Measurements from ENCODE around the gene ARMS2. TPM values are rescaled to one million over a fixed set of nuclear protein-coding genes. Genes with fewer than 3 reads are reported as not detected.

The ARMS2 gene
- total RNA-seq, 1 experiment from 2014 or later = not detected

DNA sequence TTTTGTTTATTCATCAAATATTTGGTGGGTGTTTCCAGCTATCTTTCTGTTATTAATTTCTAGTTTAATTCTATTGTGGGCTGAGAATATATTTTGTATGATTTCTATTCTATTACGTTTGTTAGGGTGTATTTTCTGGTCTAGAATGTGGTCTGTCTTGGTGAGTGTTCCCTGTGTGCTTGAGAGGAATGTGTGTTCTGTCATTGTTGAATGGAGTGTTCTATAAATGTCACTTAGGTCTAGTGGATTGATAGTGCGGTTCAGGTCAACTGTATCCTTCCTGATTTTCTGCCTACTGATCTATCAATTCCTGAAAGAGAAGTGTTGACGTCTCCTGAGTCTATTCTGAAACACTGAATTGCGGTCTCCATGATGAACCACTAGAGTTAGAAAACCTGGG is 15.4 kb downstream of the ARMS2 start:
- DNase-seq (ENCODE audit: low spot score) = no peak

DNA sequence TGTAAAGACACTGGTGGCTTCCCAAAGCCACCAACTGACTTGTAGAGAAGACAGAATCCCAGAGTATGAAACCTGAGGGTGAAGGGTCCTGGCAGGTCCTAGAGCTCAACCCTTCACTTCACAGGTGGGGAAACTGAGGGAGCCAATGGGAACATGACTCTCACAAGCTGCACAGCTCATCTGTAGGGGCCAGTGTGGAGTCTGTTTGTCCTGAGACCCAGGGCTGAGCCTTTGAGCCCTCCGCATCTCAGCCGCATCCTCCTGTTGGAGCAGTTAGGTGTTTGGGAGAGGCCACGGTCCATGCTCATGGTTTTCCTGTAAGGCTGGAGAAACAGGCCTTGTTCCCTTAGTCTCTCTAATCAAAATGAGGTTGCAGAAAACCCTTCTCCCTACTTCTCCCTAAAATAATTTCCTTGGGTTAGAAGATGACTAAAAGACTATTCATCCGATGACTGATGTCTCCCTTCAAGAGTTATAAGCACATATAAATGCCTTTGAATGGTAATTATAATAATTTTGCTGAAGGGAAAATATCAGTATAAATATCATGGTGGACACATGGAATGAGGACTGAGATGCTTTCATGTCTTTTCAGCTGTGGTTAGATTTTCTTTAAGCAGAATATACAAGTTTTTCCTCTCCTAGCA is 17.2 kb downstream of the ARMS2 start:
- no peak for DNase-seq (ENCODE audit: low spot score)

DNA sequence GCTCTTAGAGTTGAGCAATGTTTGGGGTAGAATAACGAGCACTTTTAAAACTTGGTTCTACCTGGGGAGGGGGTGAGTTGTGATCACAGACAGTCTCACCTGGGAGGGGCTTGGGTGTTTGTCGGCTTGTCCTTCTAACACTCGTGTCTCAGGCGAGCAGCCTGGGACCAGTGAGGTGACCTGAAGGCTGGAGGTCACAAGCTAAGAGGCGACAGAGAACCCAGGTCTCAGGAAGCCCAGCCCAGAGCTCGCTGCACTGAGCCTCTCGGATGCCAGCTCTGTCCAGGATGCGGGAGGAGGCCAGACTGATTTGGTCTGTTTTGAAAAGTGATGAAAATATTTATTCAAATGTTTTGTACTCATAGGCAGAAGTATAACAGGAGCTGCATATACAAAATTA is 18.7 kb downstream of the ARMS2 start:
- DNase-seq (ENCODE audit: low spot score) = no peak

DNA sequence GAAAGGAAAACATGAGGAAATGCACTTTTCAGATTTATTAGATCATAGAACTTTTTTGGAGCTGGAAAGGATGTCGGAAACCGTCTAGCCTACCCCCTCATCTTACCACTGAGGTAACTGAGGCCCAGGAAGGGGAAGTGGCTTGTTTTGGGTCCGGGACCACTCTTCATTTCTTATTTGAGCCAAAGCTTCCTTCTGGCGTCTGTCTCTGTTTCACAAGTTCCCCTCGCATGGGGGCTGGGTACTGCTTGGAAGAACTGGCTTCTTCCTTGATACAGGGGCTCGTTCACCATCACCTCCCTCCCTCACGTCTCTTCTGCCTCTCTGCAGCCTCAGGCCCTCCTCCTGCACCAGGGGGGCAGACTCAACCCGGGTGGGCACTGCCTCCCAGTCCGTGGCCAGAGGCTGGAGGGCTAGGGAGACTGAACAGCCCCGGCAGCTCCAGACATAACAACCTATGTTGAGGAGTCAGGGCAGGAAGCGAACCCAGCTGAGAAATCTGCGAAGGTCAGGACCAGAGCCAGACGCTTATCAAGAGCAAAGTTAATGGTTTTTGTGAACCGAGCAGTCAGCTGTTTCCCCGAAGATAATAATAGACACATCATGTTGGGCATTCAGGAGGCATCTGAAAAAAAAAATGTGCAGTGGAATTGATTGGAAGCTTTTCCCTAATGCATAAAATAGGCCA is 19.8 kb downstream of the ARMS2 start:
- DNase-seq (ENCODE audit: low spot score) = no peak

DNA sequence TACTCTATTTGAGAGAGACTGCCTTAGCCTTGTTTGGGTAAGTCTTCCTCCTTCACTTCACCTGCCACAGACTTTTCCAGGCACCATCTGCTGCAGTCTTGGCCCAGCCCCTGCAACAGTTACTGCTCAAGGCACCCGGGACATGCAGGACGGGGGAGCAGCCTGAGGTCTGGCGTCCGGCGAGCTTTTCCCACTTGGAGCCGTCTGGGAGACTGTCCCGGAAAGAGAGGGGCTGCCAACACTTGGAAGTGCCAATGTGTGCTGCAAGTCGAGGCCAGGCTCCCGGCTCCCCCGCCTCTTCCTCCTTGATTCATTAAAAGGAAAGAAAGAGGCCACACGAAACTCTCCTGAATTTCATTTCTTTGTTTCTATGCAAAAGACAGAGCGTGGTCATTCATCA is 20.6 kb downstream of the ARMS2 start:
- DNase-seq (ENCODE audit: low spot score) = no peak

DNA sequence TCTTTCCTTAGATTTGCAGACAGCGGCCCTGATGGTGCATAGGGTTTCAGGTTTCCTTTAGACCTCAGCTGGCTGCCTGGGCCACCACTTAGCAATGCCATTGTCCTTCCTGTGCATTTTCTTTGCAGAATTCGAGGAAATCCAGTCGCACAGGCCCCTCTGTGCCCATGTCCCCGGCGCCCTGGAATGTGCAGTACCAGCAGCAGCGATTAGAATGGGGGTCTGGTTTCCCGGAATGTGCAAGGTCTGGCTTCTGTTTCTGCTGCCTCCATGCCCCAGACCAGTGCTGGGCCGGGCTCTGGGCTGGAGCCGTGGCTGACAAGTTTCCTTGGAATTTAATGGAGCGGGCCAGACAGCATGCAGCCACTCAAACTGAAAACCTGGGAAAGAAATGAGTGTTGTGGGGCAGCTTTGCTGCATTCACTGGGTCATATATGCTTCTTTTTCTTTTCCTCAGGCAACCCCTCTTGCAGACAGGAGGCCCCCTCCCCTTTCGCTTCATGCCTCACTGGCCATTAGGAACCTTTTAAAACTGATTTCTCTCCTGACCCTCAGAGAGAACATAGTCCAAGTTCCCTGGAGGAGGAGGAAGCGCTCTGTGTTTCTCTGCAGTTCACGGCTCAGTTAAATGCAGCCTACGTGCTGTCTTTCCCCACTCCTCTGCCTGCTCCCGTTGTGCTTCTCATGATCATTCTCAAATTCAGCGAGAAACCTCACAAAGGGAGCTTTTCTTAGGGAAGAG is 21.3 kb downstream of the ARMS2 start:
- no peak for DNase-seq (ENCODE audit: low spot score)

DNA sequence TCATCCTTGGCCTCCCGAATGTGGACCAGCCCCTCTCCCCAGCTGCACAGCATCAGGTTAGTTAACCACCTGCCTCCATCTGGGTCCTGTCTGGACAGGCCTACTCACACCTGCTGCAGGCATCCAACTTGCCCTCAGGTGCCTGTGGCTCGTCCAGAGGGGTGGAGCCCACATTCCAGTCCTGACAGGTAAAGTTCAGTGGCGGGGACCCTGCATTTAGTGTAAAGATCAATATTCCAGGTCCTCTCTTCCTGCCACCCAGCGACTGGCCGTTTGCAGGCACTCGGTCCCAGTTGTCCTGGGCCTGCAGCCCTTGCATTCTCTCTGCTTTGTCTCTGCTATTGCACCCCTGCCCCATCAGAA is 21.9 kb downstream of the ARMS2 start:
- no peak for DNase-seq (ENCODE audit: low spot score)

DNA sequence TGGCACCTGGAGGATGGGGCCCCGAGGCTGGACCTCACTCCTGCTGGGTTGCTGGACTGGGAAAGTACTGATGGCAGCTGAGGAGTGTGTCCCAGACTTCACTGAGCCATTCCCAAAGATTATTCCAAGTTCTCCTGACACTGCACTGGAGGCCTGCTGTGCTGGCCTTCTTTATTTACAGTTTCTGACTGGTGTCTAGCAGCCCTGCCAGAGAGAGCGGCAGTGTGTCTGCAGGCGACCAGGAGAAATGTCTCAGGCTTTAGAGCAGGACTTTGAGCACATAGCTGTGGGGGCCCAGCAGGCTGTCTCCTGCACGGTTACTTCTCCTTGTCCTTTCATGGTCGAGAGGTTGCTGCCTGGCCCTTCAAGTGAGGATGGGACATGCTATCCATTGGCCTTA is 23.0 kb downstream of the ARMS2 start:
- DNase-seq (ENCODE audit: low spot score) = no peak

DNA sequence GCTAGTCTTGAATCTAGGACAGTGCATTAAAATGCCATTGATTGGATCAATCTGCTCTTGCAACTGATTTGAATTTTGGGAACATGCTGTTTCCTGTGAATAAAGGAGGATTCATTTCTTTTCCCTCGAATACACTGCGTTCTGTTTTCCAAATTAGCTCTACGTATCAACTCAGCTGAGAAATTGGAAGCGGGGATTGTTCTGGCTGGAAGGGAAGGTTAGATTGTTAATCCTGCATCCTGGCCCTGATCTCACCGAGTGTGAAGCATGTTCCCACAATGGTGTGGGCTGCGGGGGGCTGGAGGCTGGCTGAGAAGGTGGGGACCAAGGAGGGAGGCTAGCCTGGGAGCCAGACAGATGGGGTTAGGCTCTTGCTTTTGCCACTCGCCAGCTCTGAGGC is 24.5 kb downstream of the ARMS2 start:
- no peak for DNase-seq (ENCODE audit: low spot score)

DNA sequence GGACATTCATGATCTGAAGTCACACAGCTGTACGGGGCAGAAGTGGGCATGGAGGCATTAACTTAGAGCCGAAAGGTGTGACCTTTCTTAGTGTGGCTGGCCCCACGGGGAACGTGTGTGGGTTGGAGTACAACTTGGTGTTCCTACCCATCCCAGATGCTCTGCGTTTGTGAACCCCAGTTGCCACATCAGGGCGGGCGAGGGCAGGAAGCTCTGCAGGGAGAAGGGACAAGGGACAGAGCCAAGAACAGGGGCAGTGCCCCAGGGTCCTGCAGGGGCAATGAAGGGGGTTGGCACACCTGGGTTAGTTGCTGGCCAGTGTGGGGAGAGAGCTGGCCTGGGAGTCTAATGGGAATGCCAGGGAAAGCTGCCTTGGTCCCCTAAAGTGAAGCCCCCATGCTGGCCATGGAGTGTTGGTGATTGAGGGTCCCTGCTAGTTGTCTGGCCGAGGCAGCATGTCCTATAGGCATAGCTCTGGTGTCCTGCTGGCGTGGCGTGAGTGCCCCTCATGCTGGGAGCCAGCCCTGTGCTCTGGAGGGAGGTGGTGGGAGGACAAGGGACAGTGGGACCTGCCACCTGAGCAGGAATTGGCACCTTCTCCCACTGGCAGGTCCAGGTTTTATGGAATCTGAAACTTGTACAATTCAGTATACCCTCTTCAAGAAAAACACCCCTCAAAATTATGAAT is 25.8 kb downstream of the ARMS2 start:
- no peak for DNase-seq (ENCODE audit: low spot score)

DNA sequence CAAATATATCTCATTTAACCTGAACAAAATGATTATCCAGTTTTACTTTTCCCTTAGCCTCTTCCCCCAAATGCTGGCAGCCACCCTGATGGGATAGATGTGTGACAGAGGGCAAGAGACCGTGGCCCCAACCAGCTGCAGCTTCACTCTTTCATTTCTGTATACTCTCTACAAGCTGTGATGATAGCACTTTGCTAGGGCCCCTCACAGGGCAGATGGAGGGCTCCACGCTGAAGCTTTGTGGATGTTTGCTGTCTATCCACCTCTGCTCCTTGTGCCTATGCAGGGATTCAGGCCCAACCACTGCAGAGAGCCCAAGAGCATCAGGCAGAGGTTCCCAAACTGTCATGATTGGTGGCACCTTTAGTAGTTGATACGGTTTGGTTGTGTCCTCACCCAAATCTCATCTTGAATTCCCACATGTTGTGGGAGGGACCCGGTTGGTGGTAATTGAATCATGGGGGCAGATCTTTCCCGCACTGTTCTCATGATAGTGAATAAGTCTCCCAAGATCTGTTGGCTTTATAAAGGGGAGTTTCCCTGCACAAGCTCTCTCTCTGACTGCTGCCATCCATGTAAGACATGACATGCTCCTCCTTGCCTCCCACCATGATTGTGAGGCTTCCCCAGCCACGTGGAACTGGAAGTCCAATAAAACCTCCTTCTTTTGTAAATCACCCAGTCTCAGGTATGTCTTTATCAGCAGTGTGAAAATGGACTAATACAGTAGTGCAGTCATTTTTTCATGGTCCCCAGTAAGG is 27.0 kb downstream of the ARMS2 start:
- DNase-seq (ENCODE audit: low spot score) = no peak

DNA sequence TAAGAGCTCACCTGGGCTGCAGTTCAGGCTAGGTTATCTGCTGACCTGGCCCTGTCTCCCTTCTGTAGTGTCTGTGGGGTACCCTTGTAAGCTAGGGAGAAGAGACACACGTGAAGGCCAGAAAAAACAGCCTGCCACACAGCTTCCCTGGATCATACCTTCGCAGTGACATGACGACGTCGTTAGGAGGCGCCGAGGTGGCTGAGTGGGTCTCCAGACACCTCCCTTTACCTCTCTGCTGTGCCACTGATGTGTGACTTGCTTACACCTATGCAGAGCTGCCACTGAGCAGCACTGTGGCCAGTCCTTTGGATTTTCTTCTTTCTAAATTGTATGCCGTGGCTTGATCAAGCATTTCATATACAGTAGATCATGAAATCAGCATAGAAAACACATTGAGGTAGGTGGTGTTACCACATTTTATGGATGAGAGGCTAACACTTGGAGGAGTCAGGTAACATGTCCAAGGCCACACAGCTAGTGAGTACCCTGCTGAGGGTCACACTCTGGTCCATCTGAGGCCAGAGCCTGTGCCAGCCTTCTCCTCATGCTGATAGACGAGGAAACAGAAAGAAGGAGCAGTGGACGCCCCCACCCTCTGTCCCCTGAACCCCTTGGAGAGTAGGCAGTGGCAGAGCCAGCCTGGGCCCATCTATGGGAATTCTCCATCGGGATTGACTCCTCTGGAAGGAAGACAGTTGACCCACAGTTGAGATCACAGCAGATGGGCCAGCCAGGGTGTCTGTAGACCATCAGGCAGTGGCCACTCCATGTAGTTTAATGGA is 30.0 kb downstream of the ARMS2 start:
- no peak for DNase-seq (ENCODE audit: low spot score)

DNA sequence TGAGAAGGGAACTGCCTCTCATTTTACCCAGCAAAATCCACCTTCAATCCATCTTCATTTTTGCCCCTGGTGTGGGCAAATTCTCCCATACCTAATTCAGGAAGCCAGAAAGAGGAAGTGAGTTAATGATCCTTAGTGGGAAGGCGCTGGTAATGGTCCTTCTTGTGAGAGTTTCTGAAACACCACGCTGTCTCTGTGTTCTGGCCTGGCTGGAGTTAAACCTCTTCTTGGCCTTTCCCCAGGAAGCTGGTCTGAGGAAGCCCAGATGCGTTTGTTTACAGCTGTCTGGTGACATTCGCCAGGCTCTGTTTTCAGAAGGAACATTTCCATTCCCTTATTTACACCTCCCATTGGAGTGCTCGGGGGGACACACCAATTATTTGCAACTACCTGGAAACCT is 31.2 kb downstream of the ARMS2 start:
- DNase-seq (ENCODE audit: low spot score) = no peak

DNA sequence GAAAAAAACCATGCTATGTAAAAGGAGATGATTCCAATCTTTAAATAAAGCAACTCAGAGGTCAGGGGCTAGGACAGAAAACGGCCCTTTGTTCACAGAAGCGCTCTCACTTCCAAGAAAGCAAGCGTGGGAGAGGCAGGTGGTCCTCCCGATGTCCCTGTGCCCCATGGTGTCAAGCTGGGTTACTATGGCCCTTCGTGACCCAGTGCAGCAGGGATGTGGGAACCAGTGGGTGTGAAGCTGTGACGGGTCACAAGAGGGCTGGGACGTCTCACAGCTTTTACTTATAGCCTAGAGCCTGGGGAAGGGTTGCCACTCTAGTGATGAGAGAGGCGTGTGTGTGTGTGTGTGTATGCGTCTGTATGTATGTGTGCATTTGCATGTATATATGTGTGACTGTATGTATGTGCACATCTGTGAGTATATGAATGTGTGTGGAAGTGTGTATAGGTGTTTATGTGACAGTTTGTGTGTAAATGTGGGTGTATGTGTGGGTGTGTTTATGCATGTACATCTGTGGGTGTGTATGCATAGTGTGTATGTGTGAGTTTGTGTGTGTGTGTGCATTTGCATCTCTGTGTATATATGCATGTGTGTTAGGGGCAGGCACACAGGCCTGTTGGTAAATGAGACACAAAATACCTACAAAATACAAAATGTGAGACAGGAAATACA is 32.1 kb downstream of the ARMS2 start:
- DNase-seq (ENCODE audit: low spot score) = no peak

DNA sequence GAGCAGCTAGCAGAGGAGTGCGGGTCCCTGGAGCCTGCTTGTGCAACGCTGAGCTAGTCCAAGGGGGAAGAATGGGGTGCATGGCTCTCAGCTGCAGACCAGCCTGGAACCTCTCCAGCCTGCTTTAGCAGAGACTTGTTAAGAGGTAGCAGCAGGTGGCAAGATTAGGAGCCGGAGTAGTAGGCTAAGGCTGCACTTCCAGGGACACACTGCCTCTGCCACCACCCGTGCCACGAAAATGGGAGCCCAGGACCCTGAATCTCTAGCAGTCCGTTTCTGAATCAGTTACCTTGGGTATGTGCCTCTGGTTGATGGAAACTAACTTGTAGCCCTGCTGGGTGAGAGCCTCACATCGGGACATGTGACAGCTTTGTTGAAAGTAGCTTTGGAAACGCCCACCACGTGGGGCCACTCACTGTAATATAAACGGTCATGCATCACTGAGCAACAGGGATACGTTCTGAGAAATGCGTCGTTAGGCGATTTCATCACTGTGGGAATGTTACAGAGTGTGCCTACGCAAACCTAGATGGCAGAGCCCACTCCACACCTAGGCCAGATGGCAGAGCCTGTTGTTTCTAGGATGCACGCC is 32.8 kb downstream of the ARMS2 start:
- DNase-seq (ENCODE audit: low spot score) = no peak

DNA sequence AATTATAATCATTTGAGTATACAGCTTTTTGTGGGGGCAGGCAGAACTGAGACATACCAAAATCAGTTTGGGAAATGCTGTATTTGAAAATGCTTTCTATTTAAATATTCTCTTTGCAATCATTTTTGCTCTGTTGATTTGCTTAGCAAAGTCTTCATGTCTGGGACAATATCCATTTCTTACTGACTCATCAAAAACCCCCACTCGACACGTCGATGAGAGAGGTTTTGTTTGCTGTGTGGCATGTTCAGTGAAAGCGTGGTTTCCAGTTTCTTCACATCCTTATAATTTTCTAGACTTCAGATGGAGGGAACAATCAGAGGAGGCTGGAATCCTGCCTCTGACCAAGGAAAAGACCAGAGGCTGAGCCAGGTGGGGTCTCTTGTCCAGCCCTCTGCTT is 35.8 kb downstream of the ARMS2 start:
- no peak for DNase-seq (ENCODE audit: low spot score)

DNA sequence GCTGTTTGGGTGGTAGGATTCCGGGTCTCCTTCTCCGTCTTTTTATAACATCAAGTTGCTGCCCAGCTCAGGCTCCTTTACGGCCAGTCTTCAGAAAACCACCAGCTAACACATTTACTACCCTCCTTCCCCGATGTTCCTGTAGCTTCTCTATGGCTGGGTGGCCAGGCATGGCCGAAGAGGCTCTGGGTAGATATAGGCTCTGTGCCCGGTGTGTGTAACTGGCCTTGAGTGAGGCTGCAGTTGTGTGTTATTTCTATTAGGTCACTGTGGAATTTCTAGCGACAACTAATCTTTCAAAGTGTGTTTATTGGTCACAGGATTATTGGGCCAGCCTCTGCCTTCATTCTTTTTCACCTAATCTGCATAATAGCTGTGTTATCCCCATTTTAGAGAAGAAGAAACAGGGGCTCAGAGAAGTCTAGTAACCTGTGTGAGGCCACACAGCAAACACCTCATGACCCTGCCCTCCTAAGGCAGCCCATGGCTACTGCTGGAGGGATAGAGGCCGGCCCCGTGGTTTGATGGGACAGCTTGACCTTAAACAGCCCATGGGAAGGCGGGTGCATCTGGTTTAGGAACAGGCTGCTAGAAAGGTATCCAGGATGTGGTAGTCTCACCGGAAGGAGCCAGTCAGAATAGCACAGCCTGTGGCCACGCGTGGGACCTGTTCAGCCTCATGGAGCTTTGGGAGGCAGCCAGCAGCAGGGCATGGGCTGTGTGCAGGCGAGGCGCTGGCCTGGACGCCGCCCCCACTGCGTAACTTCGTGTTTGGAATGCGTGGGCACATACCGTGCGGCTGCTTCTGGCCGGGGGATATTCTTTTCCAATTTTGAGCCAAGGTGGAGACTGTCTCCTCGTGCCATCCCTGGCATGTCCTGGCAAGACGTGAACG is 36.6 kb downstream of the ARMS2 start:
- no peak for DNase-seq (ENCODE audit: low spot score)

DNA sequence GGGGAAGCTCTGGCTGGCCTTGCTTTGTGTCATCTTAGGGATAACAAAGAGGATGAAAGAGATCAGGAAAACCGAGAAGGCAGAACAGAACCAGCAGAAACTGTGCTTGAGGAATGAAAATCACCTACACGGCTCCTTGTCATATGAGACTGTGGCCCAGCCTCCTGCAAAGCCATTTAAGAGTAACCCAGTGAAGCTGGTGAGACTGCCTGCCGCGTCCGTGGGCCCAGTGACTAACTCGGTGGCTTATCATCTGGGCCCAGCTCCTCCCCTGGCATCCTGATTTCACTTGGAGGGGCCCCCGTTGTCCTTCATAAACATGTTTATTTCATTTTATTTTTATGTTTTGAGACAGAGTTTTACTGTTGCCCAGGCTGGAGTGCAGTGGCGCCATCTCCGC is 37.6 kb downstream of the ARMS2 start:
- no peak for DNase-seq (ENCODE audit: low spot score)

DNA sequence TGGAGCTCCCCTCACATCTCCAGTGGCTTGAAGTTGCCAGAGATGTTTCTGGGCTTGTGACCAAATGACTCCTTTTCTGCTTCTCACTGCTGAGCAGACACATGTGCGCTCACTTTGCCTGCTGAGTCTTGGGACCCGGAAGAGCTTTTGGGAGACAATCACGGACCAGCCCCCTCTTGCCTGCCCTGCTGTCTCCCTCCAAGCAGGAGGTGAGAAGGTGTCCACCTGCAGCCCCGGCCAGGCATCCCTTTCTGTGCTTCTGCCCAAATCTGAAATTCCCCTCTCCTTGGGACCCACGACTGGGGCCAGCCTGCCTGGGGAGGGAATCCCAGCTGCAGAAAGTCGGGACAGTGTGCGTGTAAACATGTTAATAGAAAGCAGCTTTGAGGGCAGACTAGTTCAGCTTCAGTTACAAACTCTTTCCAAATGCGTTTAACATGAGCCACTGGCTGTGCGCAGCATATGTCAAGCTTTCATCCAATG is 38.6 kb downstream of the ARMS2 start:
- DNase-seq (ENCODE audit: low spot score) = no peak

Measured in A172 (cell line).